Mammary epithelial cell (primary cell): Measurements from ENCODE around the gene GALNT2.

Experiments
- EZH2 ChIP-seq: IDR thresholded peaks from 2 replicates; pipeline ENCODE4 v1.6.1; 2012; ENCODE audit warnings: low read length, inconsistent platforms, borderline replicate concordance
- TF ChIP-seq, protein P1 (sequence below), 2 donors: IDR thresholded peaks in 1 of 2; conservative IDR thresholded peaks in 1 of 2; 2 replicates each; pipeline ENCODE4 v1.5.1; 2011 to 2012; ENCODE audit warnings: inconsistent platforms in 2 of 2, low read length in 2 of 2, mild to moderate bottlenecking in 2 of 2, control low read depth in 1 of 2, low read depth in 1 of 2; ENCODE audit not compliant: insufficient read depth in 1 of 2; ENCODE audit errors: extremely low read depth in 1 of 2

GRCh38 chr1:230230948-230231773, 164.1 kb downstream of the GALNT2 start:
- TF ChIP-seq, protein P1, sequence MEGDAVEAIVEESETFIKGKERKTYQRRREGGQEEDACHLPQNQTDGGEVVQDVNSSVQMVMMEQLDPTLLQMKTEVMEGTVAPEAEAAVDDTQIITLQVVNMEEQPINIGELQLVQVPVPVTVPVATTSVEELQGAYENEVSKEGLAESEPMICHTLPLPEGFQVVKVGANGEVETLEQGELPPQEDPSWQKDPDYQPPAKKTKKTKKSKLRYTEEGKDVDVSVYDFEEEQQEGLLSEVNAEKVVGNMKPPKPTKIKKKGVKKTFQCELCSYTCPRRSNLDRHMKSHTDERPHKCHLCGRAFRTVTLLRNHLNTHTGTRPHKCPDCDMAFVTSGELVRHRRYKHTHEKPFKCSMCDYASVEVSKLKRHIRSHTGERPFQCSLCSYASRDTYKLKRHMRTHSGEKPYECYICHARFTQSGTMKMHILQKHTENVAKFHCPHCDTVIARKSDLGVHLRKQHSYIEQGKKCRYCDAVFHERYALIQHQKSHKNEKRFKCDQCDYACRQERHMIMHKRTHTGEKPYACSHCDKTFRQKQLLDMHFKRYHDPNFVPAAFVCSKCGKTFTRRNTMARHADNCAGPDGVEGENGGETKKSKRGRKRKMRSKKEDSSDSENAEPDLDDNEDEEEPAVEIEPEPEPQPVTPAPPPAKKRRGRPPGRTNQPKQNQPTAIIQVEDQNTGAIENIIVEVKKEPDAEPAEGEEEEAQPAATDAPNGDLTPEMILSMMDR (conservative IDR thresholded peaks at IDR 0.05 in 1 of 2, IDR thresholded peaks at IDR 0.05 in 1 of 2; ENCODE audit: extremely low read depth in 1 of 2, insufficient read depth in 1 of 2, low read depth in 1 of 2, low read length in 2 of 2): no peak
- TF ChIP-seq EZH2: no peak
